LNCaP clone FGC (cell line): ENCODE measurements around the gene GOSR1.
"Not testable (repeated sequence)": the region's sequence is repeated elsewhere in the genome, so short reads cannot be mapped to it uniquely, and the experiment has no call there.

Source experiments
- DNase-seq: peaks from one replicate; pipeline ENCODE4 v3.0.0-alpha.2; 2011; ENCODE audit warnings: low read depth
- H3K4me3 ChIP-seq: 2 replicates; pipeline ENCODE4 v1.5.1; 2011; ENCODE audit warnings: mild to moderate bottlenecking, low read depth, low read length, control low read depth
- TF ChIP-seq, protein P1 (sequence below): IDR thresholded peaks from 2 replicates; pipeline ENCODE4 v1.5.1; 2012; ENCODE audit warnings: mild to moderate bottlenecking; ENCODE audit not compliant: control insufficient read depth, insufficient read depth; ENCODE audit errors: extremely low read depth

The GOSR1 gene

DNA sequence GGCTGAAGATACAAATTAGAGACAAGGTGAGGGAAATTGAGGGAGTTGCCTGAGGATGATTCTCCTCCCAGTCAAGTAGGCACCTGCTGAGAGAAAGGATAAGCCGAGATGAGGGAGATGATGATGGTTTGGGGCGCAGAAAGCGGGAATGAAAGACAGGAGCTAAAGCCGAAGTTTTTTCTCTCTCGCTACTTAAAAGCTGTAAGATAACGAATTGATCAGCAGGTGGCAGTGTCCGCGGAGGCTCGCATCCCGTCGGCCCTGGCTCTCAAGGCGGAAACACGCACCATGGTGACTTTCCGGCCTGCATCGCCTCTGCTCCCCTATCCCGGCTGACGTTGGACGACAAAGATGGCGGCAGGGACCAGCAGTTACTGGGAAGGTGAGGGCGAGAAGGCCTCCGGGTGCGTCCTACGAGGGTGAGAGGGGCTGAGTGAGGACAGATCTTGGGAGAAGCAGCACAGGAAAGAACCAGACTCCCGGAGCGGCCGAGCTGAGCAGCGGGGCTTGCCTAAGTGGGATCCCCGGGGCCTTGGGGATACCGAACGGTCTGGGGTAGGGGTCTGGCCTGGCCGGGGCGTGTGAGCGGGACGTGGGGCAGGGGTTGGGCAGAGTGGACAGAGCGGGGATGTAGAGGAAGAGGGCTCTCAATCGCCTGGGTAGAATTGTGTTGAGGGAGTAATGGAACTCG, at the start of gene GOSR1:
Gene GOSR1 (plus strand): TSS at position 326 of the 691 bp plus-strand sequence. CDS start 26 bp downstream, at position 352.
- H3K4me3 ChIP-seq = peak within 1 kb of the TSS; percentile 79
- TF ChIP-seq, protein P1, sequence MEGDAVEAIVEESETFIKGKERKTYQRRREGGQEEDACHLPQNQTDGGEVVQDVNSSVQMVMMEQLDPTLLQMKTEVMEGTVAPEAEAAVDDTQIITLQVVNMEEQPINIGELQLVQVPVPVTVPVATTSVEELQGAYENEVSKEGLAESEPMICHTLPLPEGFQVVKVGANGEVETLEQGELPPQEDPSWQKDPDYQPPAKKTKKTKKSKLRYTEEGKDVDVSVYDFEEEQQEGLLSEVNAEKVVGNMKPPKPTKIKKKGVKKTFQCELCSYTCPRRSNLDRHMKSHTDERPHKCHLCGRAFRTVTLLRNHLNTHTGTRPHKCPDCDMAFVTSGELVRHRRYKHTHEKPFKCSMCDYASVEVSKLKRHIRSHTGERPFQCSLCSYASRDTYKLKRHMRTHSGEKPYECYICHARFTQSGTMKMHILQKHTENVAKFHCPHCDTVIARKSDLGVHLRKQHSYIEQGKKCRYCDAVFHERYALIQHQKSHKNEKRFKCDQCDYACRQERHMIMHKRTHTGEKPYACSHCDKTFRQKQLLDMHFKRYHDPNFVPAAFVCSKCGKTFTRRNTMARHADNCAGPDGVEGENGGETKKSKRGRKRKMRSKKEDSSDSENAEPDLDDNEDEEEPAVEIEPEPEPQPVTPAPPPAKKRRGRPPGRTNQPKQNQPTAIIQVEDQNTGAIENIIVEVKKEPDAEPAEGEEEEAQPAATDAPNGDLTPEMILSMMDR = peak; percentile 89
- DNase-seq = peak; percentile 90

DNA sequence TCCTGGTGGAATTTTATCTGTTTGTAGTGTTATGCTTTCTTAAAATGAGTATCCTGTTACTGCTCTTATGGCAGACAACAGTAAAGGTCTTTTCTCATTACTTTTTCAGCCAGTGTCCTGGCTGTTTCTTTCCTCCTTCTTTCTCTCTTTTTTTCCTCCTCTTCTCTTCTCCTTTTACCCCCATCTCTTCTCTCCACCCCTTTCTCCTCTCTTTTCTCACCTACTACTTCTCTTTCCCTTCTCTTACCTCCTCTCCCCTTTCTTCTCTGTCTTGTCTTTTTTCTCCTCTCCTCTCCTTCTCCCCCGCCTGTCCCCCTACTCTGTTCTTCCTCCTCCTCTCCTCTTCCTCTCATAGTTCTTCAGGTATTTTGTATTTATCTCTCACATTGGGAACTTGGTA, 49.6 kb upstream of the GOSR1 start:
- no peak overlapping the region for H3K4me3 ChIP-seq
- DNase-seq = no peak
- TF ChIP-seq, protein P1 = no peak

DNA sequence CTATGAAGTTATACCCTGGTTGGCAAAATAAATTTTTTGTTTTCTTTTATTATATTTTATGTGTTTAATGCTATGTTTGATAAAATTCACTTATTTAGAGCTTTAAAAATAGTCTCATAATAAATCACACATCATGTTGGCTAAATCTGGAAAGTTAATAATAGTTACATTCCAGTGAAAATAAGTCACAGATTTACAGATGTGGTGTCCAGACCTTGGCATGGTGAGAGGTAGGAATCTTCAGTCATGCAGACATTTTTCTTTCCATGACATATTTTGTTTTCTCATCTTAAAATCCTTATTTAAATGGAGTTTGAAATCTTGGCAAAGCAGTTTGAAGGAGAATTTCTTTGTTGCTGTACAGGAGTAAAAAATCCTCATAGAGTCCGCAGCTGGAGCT, 48.1 kb upstream of the GOSR1 start:
- no peak overlapping the region for H3K4me3 ChIP-seq
- TF ChIP-seq, protein P1 = no peak
- DNase-seq = no peak

DNA sequence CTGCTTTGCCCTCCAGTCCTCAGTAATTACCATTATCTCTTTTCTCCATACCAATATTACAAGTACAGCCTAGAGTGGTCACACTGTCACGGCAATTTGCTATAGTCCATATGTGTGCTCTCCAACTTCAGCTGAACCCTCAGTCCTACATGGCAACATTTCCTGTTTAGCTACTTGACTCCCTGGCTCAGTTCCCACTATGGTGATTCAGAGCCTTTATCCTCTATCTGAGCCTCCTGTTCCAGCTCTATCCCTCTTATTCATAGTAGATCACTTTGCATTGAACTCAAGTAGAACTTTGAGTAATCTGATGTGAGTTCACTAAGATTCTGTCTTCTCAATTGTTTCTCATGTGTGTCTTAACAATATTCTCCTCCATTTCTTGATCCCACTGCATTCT, 43.7 kb upstream of the GOSR1 start:
- no peak overlapping the region for H3K4me3 ChIP-seq
- peak; percentile 15 for DNase-seq
- TF ChIP-seq, protein P1 = no peak

DNA sequence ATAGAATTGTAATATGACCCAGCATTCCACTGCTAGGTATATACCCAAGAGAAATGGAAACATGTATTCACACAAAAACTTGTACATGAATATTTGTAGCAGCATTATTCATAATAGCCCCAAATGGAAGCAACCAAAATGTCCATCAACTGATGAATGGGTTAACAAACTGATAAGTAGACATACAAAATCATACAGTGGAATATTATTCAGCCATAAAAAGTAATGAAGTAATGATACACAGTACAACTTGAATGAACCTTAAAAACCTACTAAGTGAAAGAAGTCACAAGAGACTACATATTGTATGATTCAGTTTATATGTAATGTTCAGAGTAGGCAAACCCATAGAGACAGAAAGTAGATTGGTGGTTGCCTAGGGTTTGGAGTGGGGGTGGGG, 40.5 kb upstream of the GOSR1 start:
- no peak overlapping the region for H3K4me3 ChIP-seq
- TF ChIP-seq, protein P1 = no peak

DNA sequence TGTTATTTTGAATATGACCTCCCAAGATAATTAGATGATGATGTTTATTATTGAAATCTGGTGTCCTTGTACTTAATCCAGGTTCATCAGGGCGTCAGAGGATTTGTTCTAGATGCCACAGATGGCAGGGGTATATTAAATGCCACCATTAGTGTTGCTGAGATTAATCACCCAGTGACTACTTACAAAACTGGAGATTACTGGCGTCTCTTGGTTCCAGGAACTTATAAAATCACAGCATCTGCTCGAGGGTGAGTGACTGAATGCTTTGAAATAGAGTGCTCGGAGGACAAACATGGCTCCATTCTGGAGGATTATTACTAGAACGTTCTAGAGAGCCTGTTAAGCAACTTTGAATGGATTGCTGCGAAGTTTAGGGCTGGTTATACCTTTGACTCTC, 33.5 kb upstream of the GOSR1 start:
- no peak for DNase-seq
- TF ChIP-seq, protein P1 = no peak
- H3K4me3 ChIP-seq = no peak overlapping the region

More for the DNA sequence above, 40.5 kb upstream of the GOSR1 start:
- no peak for DNase-seq

DNA sequence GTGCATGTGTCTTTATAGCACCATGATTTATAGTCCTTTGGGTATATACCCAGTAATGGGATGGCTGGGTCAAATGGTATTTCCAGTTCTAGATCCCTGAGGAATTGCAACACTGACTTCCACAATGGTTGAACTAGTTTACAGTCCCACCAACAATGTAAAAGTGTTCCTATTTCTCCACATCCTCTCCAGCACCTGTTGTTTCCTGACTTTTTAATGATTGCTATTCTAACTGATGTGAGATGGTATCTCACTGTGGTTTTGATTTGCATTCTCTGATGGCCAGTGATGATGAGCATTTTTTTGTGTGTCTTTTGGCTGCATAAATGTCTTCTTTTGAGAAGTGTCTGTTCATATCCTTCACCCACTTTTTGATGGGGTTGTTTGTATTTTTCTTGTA, 30.6 kb upstream of the GOSR1 start:
- not testable (repeated sequence) for DNase-seq, H3K4me3 ChIP-seq
